ENCODE results near the gene EIF3L. TPM values are rescaled to one million over a fixed set of nuclear protein-coding genes. Genes with fewer than 3 reads are reported as not detected.

Gene EIF3L
- total and polyA plus RNA-seq, 9 of the 15 experiments (the other 6 are each of a cell fraction or from before 2014, with no cell fraction given), result 257 to 699 (median 368) TPM

GRCh38 chr22:37929390-37929789 is 80.2 kb downstream of the EIF3L start:
- no peak overlapping the region; a peak in 1 of 4 replicates for H3K9ac ChIP-seq (ENCODE audit: insufficient read depth in 1 of 2, low read depth in 2 of 2, low read length in 2 of 2)
- in situ Hi-C loops (cut with MboI), result no loop called here
- CTCF ChIA-PET (ENCODE audit: low intra/inter-chr PET ratio), result no interaction called here
- TF ChIP-seq ARID2 (IDR thresholded peaks at IDR 0.05), result no peak
- no peak for TF ChIP-seq ZNF133 (CRISPR knock-in tag; IDR thresholded peaks at IDR 0.05)
- no peak for TF ChIP-seq KLF13 (tag; IDR thresholded peaks at IDR 0.05; ENCODE audit: borderline replicate concordance, low read depth)
- TF ChIP-seq ERF (CRISPR knock-in tag; IDR thresholded peaks at IDR 0.05), result no peak
- TF ChIP-seq TCF7 (IDR thresholded peaks at IDR 0.05; ENCODE audit: borderline replicate concordance), result no peak
- TF ChIP-seq EHMT2 (IDR thresholded peaks at IDR 0.05), result no peak
- no peak for TF ChIP-seq ZNF347 (CRISPR knock-in tag; IDR thresholded peaks at IDR 0.05; ENCODE audit: low read depth)
- TF ChIP-seq, protein P1, sequence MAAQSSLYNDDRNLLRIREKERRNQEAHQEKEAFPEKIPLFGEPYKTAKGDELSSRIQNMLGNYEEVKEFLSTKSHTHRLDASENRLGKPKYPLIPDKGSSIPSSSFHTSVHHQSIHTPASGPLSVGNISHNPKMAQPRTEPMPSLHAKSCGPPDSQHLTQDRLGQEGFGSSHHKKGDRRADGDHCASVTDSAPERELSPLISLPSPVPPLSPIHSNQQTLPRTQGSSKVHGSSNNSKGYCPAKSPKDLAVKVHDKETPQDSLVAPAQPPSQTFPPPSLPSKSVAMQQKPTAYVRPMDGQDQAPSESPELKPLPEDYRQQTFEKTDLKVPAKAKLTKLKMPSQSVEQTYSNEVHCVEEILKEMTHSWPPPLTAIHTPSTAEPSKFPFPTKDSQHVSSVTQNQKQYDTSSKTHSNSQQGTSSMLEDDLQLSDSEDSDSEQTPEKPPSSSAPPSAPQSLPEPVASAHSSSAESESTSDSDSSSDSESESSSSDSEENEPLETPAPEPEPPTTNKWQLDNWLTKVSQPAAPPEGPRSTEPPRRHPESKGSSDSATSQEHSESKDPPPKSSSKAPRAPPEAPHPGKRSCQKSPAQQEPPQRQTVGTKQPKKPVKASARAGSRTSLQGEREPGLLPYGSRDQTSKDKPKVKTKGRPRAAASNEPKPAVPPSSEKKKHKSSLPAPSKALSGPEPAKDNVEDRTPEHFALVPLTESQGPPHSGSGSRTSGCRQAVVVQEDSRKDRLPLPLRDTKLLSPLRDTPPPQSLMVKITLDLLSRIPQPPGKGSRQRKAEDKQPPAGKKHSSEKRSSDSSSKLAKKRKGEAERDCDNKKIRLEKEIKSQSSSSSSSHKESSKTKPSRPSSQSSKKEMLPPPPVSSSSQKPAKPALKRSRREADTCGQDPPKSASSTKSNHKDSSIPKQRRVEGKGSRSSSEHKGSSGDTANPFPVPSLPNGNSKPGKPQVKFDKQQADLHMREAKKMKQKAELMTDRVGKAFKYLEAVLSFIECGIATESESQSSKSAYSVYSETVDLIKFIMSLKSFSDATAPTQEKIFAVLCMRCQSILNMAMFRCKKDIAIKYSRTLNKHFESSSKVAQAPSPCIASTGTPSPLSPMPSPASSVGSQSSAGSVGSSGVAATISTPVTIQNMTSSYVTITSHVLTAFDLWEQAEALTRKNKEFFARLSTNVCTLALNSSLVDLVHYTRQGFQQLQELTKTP (IDR thresholded peaks at IDR 0.05; ENCODE audit: low read depth in 1 of 2, partially characterized antibody in 2 of 2), result no peak
- no peak for TF ChIP-seq KDM1A (IDR thresholded peaks at IDR 0.05)
- TF ChIP-seq HOMEZ (CRISPR knock-in tag; IDR thresholded peaks at IDR 0.05), result no peak
- no peak for TF ChIP-seq POLR2A (conservative IDR thresholded peaks at IDR 0.05)
- no peak for TF ChIP-seq DACH1 (IDR thresholded peaks at IDR 0.05; ENCODE audit: partially characterized antibody)
- TF ChIP-seq DPF2 (IDR thresholded peaks at IDR 0.05), result no peak
- TF ChIP-seq, protein P2, sequence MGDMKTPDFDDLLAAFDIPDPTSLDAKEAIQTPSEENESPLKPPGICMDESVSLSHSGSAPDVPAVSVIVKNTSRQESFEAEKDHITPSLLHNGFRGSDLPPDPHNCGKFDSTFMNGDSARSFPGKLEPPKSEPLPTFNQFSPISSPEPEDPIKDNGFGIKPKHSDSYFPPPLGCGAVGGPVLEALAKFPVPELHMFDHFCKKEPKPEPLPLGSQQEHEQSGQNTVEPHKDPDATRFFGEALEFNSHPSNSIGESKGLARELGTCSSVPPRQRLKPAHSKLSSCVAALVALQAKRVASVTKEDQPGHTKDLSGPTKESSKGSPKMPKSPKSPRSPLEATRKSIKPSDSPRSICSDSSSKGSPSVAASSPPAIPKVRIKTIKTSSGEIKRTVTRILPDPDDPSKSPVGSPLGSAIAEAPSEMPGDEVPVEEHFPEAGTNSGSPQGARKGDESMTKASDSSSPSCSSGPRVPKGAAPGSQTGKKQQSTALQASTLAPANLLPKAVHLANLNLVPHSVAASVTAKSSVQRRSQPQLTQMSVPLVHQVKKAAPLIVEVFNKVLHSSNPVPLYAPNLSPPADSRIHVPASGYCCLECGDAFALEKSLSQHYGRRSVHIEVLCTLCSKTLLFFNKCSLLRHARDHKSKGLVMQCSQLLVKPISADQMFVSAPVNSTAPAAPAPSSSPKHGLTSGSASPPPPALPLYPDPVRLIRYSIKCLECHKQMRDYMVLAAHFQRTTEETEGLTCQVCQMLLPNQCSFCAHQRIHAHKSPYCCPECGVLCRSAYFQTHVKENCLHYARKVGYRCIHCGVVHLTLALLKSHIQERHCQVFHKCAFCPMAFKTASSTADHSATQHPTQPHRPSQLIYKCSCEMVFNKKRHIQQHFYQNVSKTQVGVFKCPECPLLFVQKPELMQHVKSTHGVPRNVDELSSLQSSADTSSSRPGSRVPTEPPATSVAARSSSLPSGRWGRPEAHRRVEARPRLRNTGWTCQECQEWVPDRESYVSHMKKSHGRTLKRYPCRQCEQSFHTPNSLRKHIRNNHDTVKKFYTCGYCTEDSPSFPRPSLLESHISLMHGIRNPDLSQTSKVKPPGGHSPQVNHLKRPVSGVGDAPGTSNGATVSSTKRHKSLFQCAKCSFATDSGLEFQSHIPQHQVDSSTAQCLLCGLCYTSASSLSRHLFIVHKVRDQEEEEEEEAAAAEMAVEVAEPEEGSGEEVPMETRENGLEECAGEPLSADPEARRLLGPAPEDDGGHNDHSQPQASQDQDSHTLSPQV (IDR thresholded peaks at IDR 0.05), result no peak

More at GRCh38 chr22:37929390-37929789, 80.2 kb downstream of the EIF3L start:
- H4K20me1 ChIP-seq (replicated peaks; ENCODE audit: control insufficient read depth, insufficient read depth, low read length), result no peaks in the 10 kb centered on the region
- intact Hi-C loops (cut with micrococcal nuclease), result no loop called here
- DNase-seq (ENCODE audit: extremely low read depth in 1 of 4, low spot score in 3 of 4) (no peak), ATAC-seq (no peak), FAIRE-seq (no peak)
- 88% methylated on average over 5 of the region's 5 CpGs for WGBS (ENCODE audit: insufficient coverage, low coverage, missing lambda C conversion rate)
- POLR2A ChIA-PET, result interaction anchor here (0.8 kb wide), 1 partner anchor 216 kb away, joined by 3 read pairs; no protein-coding TSS in a partner anchor
- peaks cover 23% of the 10 kb centered on the region; the same call in 2 of the 3 replicates for H3K36me3 ChIP-seq (ENCODE audit: control insufficient read depth, insufficient read depth, low read length)
- no peaks in the 10 kb centered on the region for H3K79me2 ChIP-seq (ENCODE audit: control insufficient read depth, insufficient read depth, low read length)
- no peak overlapping the region for H2AFZ ChIP-seq (ENCODE audit: low read depth, low read length)
- no peak overlapping the region for H3K4me3 ChIP-seq
- H3K4me2 ChIP-seq (ENCODE audit: insufficient read depth, low read length), result no peak overlapping the region
- no peaks in the 10 kb centered on the region for H3K9me3 ChIP-seq (replicated peaks; ENCODE audit: control insufficient read depth, insufficient read depth, low read depth, low read length)
- no TSS peak for BruUV-seq (replicated peaks)
- no peak overlapping the region for H3K27ac ChIP-seq (ENCODE audit: extremely low read depth, low read depth, low read length)
- H3K27me3 ChIP-seq (ENCODE audit: control insufficient read depth in 2 of 2, insufficient read depth in 2 of 2, low read length in 2 of 2), result no peaks in the 10 kb centered on the region
- H3K4me1 ChIP-seq (replicated peaks in 1 of 2; ENCODE audit: control insufficient read depth in 2 of 2, insufficient read depth in 2 of 2, low read length in 2 of 2), result peaks cover 9 to 32% of the 10 kb centered on the region in 2 experiments; a peak in 4 of 5 replicates
- H3K9me1 ChIP-seq (ENCODE audit: control insufficient read depth, insufficient read depth, low read length), result no peaks in the 10 kb centered on the region

All from K562 (cell line).